Right lobe of liver (tissue), 4 donors: Measurements from ENCODE around the gene SERPINB5.

ENCODE experiments used
- CTCF ChIP-seq, 4 donors: fragments of 200-600 bp in 3 of 4; fragments of 450-650 bp in 1 of 4; IDR thresholded peaks; one replicate each; pipeline versions ENCODE4 v1.5.1 to v1.8.0; 2016 to 2022; ENCODE audit warnings: antibody characterized with exemption in 4 of 4, mild to moderate bottlenecking in 2 of 4
- POLR2A ChIP-seq: fragments of 450-650 bp; IDR thresholded peaks from one replicate; pipeline ENCODE4 v1.6.1; 2017; ENCODE audit warnings: antibody characterized with exemption, mild to moderate bottlenecking
- donor health status: DM: no; HTN: no; CAD: no.
- donor health status: DM: no; HTN: no; CAD: no.
- donor health status: DM: no; HTN: yes; CAD: no.

- TF ChIP-seq CTCF (IDR thresholded peaks at IDR 0.05), result no peak
- TF ChIP-seq POLR2A, result no peak
Observed at GRCh38 chr18:63431180-63431579, 45.6 kb upstream of the SERPINB5 start.
